Middle frontal gyrus (tissue), 1 donor: Measurements from ENCODE around the gene ABLIM1.

Experiments used
- DNase-seq: peaks from one replicate; pipeline ENCODE4 v3.0.0-alpha.2; 2015; ENCODE audit warnings: low spot score; ENCODE audit errors: extremely low spot score

Gene ABLIM1

DNA sequence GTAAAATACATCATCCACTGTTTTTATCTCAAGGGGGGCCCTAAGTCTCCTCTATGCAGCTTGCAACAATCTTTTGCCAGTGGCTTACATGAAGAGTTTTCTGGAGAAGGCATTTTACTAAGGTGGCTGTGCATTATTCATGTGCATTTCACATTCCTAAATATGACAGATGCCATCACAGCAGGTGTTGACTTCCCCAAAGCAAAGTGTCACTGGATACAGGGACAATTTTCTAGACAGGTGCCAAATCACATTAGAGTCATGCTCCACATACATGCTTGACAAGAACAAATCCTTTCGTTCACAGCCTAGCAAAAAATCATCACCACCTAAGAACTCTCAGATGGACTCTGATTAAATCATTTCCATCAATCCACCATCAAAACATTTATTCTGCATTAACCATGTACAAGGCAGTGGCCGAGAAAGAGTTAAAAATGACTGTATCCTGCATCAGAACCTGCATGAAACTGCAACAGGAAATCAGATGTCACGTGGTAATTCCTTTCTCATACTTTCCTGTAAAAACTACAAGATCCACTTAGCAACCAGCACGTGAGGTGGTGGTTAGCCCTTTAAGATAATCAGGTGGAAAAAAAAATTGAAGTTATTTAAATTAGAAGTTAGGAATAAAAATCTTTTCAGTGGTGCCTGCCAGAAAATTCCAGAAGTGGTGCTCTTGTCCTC, 165.6 kb downstream of the ABLIM1 start:
- no peak for DNase-seq

DNA sequence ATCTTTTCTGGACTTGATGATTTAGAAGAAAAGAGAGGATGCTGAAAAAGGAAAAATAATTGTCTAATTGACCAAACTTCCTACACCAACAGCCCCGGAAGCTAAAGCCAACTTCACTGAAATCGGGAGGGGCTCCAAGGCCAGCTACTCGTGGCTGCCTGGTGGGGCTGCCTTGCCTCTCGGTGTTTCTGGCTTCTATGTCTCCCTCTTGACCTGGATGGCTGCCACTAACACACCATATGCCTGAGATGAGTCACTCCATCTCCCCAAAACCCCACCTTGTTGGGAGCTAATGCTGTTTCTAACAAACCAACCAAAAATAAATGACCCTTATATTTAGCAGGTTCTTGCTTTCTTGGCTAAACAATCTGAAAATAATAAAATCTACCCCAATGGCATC, 166.1 kb downstream of the ABLIM1 start:
- DNase-seq: no peak

DNA sequence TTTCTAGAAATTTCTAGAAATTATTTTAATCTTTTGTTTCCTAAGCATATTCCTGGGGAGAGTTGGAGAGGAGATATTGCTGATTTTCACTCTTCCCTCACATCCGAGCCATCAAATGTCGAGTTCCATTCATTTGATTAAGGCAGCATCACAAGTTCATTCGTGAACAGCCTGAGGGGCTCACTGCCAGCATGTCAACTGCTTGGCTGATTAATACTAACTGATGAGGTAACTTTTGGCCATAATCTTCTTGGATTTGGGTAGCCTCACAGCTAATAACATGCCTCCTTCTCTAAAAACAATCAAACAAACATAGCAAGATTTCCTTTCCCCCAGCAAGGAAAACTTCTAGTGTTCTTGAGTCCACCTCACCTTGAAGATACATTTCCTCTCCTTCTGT, 166.7 kb downstream of the ABLIM1 start:
- no peak for DNase-seq

DNA sequence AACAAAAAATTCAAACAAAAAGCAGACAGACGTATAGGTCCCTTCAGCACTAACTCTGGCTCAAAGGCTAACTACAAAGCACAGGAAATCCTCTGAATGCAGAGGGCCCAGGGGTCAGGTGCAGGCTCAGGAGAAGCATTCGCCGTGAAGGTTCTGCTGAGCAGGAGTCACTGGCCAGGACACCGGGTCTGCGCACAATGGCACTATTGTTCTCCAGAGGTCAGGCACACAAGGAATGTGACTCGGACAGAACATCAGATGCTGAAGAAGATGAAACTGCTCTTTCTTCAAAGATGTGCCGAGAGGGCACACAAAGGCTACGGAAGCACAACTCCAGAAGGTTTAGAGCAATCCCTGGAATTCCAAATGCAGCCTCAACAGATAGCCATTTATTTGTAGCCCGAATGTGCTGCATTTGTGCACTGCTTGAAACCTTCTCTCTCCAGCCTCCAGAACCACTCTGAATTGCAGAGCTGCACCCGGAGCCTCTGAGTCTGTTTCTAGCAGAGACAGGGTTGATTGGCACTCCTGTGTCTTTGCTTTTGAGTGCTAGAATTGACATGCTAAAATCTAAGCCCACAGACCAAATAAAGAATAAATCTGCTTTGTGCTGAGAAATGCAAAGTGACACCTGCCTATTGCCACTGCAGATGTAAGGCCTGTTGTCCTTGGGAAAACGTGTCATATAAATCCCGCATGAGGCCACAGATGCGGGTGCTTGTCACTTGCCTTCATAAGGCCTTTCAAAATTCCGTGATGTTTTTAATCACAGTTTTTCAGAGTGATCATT, 168.4 kb downstream of the ABLIM1 start:
- DNase-seq: no peak

DNA sequence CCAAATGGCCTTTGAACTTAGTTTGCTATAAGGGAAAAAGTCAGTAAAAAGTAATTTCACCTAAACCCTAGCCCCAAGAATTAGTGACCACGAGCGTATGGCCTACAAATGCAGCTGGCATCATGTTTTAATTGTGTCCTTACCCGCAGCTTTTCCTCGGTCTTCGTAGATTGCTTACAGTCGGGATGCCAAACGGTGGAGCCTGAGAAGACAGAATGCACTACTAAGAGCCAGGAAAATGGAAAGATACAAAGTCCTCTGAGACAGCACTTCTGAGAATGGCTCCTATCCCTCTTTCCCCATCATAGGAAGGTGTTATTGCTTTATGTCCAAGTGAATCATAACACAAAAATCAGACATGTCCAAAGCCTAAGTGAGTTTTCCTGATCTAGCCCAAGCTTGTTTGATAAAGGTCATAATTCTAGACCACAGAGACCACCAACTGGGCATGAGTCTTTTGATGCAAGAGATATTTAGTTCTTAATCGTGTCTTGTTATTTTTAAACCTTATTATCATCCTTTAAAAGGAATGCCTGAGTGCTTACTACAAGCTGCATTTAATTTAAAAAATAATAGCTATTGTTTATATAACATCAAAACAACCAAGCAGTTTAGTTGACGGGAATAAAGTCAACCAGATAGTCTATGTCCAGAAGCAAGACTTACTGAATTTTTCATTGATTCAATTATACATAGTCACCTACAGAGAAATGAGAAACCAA, 170.1 kb downstream of the ABLIM1 start:
- no peak for DNase-seq

DNA sequence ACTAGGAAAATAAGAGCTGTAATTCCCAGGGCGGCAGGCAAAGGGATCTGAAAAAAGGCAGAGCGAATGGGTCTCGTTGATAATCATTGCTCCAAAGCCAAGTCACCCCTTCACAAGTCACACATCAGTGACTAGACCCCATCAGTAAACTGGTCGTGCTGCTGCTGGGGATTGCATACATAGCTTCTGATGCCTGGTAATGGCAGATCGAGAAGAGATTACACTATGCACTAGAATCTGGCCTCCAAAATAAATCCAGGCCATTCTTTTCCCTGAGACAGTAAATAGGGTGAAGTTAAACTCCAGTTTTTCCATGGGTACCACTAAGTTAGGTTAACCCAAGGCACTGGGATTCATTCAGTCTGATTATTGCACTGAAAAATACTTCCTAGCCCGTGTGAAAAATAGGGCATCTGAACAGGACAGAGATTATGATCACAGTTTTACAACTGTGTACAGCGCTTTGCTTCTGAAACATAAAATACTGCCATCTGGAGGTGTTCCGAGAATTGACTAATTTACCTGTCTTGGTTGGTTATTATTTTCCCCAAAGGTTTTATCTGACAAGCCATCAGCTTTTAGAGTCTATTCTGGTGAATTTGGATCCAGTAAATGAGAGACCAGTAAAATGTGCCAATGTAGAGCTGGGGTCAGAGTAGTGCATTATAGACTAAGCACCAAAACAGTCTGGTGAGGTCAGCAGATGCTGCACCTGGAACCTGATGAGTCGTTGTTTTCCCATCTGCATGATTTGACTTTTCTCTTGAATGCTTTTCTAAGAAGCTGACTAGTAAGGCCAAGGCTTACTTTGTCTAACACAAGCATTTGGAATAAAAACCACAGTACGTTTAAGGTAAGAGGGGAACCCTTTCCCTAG, 170.9 kb downstream of the ABLIM1 start:
- no peak for DNase-seq

DNA sequence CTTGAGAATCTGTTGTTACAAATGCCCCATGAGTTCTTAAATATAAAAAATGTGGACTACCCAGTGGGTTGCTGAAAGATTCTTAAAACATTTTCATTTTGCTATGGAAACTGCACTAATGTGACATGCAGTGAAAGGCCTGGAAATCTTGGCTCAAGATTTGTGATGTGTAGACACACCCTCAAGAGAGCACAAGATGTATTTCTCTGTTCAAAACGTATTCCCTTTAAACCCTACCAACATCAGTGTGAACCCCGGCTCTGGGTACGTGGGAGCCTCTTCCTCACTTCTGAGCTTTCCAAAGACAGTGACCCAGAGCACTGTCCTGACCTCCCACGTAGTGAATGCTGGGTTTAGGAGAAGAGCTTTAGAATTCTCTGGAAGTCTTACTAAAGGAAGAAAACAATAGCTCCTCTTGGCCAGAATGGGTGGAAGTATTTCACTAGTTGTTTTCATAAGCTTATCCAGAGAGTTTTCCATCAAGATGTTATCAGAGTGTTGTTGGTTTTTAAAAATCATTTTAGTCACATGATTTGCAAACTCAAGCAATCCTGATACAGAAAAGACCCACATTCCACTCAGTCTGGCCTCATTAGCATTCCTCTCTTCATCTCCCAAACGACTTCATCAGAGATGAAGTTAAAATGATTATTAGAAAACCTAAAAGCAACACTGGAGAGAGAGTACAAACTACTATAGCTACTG, 172.2 kb downstream of the ABLIM1 start:
- DNase-seq: no peak

DNA sequence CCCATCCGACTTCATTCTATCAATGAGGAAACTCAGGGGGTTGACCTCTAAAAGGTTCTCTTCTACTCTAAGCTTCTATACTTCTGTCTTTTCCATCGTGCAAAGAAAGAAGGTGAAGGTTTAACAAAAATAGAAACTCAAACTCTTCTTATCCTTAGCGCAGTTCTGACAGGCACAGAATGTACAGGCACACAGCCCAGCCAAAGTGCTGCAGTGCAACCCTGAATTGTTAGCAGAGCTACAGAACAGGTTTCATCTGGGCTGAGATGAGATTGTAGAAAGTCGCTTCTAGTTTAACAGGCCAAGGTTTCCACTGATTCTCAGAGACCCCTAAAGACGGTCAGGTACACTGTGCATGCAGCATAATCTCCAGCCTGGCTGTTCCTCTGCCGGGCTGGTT, 174.5 kb downstream of the ABLIM1 start:
- no peak for DNase-seq

DNA sequence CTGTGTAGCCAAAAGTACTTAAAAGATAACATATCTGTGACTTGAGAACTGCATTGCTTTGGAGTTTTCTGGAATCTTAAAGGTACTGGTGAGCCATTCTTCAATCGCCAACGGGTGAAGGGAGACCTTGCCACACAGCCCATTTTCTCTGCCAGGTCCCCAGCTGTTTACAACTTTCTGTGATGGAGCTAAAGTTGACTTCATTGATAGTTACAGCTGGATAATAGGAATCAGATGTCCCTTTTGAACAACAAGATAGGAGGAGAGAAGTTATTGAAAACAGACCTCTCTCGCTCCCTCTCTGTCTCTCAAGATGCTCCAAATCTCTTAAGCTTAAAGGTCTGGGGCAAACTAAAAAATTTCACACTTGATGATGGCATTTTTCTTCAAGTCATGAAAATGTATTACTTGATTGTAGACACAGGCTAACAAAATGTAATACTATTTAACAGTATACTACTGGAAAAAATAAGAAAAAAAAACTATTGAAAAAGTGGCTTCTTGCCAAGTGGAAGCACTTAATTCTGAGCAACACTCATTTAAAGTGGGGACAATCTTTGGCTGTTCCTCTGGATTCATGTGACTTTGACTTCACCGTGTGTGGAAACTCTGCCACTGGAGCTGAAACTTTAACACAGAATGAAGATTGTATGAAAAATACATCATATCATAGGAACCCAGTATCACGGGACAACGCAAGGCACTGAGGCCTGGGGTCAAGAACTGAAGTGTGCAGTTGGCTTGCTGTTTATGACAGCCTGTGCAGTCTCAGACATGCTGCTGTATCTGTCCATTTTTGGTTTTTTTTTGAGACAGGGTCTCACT, 175.4 kb downstream of the ABLIM1 start:
- DNase-seq: no peak

DNA sequence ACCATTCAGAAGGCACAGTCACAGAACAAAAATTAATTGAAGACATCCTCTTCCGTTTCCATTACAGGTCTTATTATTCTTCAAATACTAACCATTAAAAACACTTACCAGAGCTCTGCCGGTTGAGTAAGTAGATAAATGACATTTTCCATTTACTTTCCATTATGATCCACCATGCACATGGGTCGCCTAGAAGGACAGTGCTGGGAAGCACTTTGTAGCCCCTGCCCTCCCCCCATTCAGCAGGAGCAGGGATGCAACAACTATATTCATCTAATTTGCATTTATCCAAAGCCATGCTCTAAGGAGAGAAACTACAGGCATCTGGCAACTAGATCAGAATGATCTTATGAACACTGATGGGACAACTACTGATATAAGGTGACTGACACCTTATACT, 177.0 kb downstream of the ABLIM1 start:
- DNase-seq: no peak

DNA sequence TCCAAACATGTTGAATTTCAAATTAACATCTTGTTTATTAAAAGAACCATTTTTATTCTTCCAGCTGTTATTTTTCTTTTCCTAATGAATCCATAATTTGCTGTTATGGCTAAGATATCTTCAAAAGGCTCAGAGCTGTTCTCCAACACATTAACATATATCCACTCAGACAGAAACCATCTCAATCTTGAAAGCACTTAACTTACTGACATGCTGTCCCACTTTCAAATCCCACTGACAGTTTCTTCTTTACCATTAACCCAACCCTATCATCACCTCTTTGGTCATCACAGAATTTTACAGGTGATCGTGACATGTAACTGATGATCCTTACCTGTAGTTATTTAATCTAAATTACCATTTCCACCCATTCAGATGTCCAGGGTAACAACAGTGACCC, 178.2 kb downstream of the ABLIM1 start:
- DNase-seq: no peak

DNA sequence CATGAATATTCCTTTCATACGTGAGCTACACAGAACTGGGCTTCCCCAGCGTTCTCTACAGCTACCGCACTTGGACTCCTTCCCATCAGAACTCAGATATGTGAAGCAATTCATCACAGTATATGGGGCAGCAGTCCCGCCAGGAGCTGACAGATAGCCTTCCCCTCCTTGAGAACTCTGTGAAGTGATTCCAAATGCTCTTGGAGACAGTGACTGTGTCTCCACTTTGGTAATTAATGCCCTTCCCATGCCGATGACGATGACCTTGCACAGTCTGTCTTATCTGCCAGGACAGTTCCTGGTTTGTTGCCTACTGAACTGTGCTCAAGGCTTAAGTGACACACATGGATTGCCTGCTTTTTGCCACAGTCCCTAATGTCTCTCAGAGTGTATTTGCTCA, 178.8 kb downstream of the ABLIM1 start:
- DNase-seq: no peak

DNA sequence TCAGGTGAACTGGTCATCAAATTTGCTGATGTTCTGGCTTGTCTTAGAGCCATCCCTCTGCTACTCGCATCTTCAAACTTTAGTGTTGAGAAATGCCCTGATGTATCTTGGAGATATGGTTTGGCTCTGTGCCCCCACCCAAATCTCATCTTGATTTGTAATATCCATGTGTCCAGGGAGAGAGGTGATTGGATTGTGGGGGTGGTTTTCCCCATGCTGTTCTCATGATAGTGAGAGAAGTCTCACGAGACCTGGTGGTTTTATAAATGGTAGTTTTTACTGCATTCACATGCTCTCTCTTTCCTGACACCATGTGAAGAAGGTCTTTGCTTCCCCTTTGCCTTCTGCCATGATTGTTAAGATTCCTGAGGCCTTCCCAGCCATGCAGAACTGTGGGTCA, 179.8 kb downstream of the ABLIM1 start:
- DNase-seq: no peak

DNA sequence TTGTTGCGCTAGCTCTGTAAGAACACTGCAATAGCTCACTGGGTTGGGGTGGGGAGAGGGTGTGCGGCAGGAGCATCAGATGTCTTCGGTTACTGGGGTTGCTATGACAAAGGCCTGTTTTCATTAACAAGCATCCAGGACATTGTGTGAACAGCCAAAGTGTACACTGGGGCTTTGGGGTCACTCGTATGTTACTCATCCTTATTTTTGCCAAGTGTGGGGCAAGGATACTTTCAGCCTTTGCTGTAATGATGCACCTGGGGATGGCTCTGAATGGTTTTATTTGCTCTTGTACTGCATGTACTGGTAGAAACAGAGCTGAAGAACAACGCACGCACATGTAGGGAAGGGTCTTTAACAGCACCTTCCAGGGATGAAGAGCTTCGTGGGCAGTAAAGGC, 180.8 kb downstream of the ABLIM1 start:
- no peak for DNase-seq

DNA sequence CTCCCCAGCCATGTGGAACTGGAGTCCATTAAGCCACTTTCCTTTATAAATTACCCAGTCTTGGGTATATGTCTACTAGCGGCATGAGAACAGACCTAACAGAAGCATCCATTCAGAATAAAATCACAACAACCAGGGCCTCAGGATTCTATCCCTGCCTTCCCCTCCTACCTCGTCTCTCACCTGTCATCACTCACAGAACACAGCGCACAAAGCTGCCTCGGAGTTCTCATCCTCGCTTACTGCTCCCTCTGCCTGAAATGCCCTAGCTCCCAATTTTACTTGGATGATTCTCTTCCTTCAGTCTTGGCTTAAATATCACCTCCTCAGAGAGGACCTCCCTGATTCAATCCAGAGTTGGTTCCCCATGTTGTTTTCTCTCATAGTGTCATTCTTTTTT, 183.1 kb downstream of the ABLIM1 start:
- no peak for DNase-seq

DNA sequence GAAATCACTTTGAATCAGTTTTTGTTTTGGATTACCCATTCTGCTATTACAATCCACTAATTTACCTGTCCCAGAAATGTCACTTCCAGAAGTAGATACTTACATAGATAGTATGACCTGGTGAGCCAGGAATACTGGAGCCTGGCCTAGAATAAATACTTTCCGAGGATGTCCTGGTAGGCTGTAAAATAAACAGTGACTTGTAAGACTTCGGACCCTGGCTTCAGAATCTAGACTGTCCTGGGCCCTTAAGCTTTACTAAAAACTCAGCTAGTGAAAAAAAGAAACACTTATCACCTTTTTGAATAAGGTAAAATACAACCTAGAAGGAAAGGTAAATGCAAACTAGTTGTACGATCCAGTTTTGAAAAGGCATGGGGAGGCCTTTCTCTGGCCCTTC, 184.3 kb downstream of the ABLIM1 start:
- no peak for DNase-seq

DNA sequence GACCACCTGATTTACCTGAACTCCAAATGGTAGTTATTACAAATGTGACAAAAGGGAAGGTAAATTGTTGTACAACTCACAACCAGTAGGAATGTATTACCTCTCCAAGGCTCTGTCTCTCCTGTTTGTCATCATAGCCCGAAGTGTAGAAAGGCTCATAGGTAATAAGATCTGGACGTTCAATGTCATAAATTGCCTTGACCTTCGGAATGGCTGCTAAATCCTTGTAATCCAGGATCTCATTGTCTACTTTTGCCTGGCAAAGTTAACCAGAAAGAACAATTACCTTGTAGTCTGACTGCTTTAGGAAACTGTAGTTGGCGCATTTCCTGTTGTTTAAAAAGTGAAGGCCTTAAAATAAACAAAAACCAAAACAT, 185.2 kb downstream of the ABLIM1 start:
- no peak for DNase-seq

DNA sequence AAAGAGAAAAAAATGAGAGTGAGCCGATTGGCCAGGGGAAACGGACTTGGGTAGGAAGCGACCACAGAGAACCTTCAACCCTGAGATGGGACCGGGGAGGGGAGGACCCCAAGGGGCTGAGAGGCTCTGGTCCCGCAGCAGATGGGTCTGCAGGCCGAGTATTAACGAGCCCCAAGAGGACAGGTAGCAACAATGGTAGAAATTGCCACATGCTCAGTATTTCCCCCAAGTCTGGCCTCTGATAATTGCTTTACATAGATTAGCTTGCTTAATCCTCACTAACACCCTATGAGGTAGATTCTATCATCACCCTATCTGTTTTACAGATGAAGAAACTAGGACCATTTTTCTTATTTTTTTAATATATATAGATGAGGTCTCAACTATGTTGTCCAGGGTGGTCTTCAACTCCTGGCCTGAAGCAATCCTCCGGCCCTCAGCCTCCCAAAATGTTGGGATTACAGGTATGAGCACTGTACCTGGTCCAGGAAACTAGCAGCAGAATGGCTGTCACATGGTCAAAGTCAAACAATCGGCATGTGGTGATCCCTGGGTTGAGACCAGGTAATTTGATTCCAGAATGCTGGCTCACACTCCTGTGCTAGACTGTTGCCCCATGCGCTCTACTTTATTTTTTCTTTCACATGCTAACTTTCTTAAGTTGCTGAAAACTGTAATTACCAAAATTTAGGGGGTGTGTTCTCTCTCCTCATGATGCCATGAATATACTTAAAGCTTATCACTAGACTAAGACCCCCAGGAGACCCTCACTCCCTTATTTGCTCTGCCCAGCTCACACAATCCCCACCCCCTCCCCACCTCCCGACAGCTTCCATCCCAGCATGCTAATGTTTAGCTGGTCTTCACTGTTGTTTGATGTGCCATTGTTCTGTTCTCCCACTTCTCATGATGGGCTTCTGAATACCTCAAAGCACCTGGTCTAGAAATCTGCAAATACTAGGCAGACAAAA, 185.9 kb downstream of the ABLIM1 start:
- DNase-seq: no peak
